Uterus (tissue), 4 donors: Measurements from ENCODE around the gene GALNT2. TPM values are rescaled to one million over a fixed set of nuclear protein-coding genes. Genes with fewer than 3 reads are reported as not detected.

Experiments
- DNase-seq, 2 donors: peaks; one replicate each; pipeline ENCODE4 v3.0.0-alpha.2; 2019 to 2020
- H3K27ac ChIP-seq, 2 donors: fragments of 200-600 bp; sonication (generic); 1 replicate in 1 of 2; 2 replicates in 1 of 2; pipeline ENCODE4 v1.5.1; 2016 to 2018
- H3K27me3 ChIP-seq, 2 donors: fragments of 200-600 bp; sonication (generic); one replicate each; pipeline ENCODE4 v1.5.1; 2018 to 2019; ENCODE audit warnings: control low read depth in 1 of 2
- H3K36me3 ChIP-seq, 2 donors: fragments of 200-600 bp; sonication (generic); one replicate each; pipeline ENCODE4 v1.5.1; 2019; ENCODE audit warnings: control low read depth in 1 of 2
- H3K4me1 ChIP-seq, 2 donors: fragments of 200-600 bp; sonication (generic); one replicate each; pipeline ENCODE4 v1.5.1; 2018 to 2019; ENCODE audit warnings: control low read depth in 1 of 2
- H3K4me3 ChIP-seq, 2 donors: fragments of 200-600 bp; sonication (generic); 1 replicate in 1 of 2; 2 replicates in 1 of 2; pipeline ENCODE4 v1.5.1; 2018 to 2019; ENCODE audit warnings: mild to moderate bottlenecking in 1 of 2
- H3K9me3 ChIP-seq, 2 donors: fragments of 200-600 bp; sonication (generic); one replicate each; pipeline ENCODE4 v1.5.1; 2019; ENCODE audit warnings: control low read depth in 1 of 2
- CTCF ChIP-seq, 4 experiments: fragments of 200-600 bp in 2 of 4; fragments of 450-650 bp in 2 of 4; sonication (generic) in 2 of 4; IDR thresholded peaks; one replicate each; pipeline ENCODE4 v1.5.1; 2016 to 2019; ENCODE audit warnings: antibody characterized with exemption in 4 of 4, mild to moderate bottlenecking in 2 of 4, moderate library complexity in 1 of 4
- POLR2A ChIP-seq, 2 donors: fragments of 450-650 bp; IDR thresholded peaks; one replicate each; pipeline ENCODE4 v1.6.1; 2016; ENCODE audit warnings: antibody characterized with exemption in 2 of 2, mild to moderate bottlenecking in 1 of 2, moderate library complexity in 1 of 2
- intact Hi-C: fragments of 100-400 bp; cut with DNase I; formaldehyde crosslinking; loops from one replicate; pipeline ENCODE4 v1.15.1; 2023; ENCODE audit warnings: low total_unique reads
- total RNA-seq, 4 donors: library from RNA; depleted of rRNA in 3 of 4; stranded (reverse); fragments of >200 nt in 3 of 4; gene quantifications; one replicate each; pipeline versions ENCODE4 v1.1.0 to v1.2.4, GENCODE V29; 2014 to 2023
- donor health status: DM: yes; HTN: yes; CAD: no.

The GALNT2 gene
- total RNA-seq, 4 donors from 2014 or later = 13.6 to 51.6 (median 39.6) TPM

- Histone ChIP-seq H3K36me3 (no peaks in the 10 kb centered on the region), H3K4me1 (no peaks in the 10 kb centered on the region), H3K27me3 (no peaks in the 10 kb centered on the region), H3K4me3 (no peak overlapping the region), H3K27ac (no peak overlapping the region), H3K9me3 (no peaks in the 10 kb centered on the region)
- DNase-seq = no peak
- intact Hi-C loops = no loop called here
- TF ChIP-seq CTCF (IDR thresholded peaks at IDR 0.05) (no peak), POLR2A (IDR thresholded peaks at IDR 0.05) (no peak)
Observed at GRCh38 chr1:230032516-230033281, 34.3 kb upstream of the GALNT2 start.

GRCh38 chr1:230037261-230037660, 29.8 kb upstream of the GALNT2 start:
- Histone ChIP-seq H3K27ac (no peak overlapping the region), H3K4me3 (no peak overlapping the region), H3K9me3 (no peaks in the 10 kb centered on the region), H3K36me3 (no peaks in the 10 kb centered on the region), H3K4me1 (no peaks in the 10 kb centered on the region), H3K27me3 (no peaks in the 10 kb centered on the region)
- TF ChIP-seq CTCF (IDR thresholded peaks at IDR 0.05) (no peak), POLR2A (IDR thresholded peaks at IDR 0.05) (no peak)
- no peak for DNase-seq
- intact Hi-C loops = no loop called here

- no peak overlapping the region for H3K4me3 ChIP-seq
- TF ChIP-seq CTCF (IDR thresholded peaks at IDR 0.05) (no peak), POLR2A (IDR thresholded peaks at IDR 0.05) (no peak)
- no peaks in the 10 kb centered on the region for H3K36me3 ChIP-seq
- no peaks in the 10 kb centered on the region for H3K27me3 ChIP-seq
- no peak overlapping the region for H3K27ac ChIP-seq
- intact Hi-C loops = no loop called here
- no peak for DNase-seq
- H3K4me1 ChIP-seq = no peaks in the 10 kb centered on the region
- no peaks in the 10 kb centered on the region for H3K9me3 ChIP-seq
Observed at GRCh38 chr1:230040440-230040839, 26.6 kb upstream of the GALNT2 start.

- DNase-seq = no peak
- no peak overlapping the region for H3K27ac ChIP-seq
- H3K27me3 ChIP-seq = no peaks in the 10 kb centered on the region
- no peaks in the 10 kb centered on the region for H3K4me1 ChIP-seq
- no peaks in the 10 kb centered on the region for H3K36me3 ChIP-seq
- intact Hi-C loops = no loop called here
- H3K9me3 ChIP-seq = no peaks in the 10 kb centered on the region
- no peak overlapping the region for H3K4me3 ChIP-seq
- TF ChIP-seq POLR2A (IDR thresholded peaks at IDR 0.05) (no peak), CTCF (IDR thresholded peaks at IDR 0.05) (no peak)
Observed at GRCh38 chr1:230043081-230043480, 24.0 kb upstream of the GALNT2 start.

- no peaks in the 10 kb centered on the region for H3K9me3 ChIP-seq
- no peaks in the 10 kb centered on the region for H3K36me3 ChIP-seq
- no peaks in the 10 kb centered on the region for H3K27me3 ChIP-seq
- DNase-seq = no peak
- intact Hi-C loops = no loop called here
- H3K27ac ChIP-seq = no peak overlapping the region
- H3K4me1 ChIP-seq = no peaks in the 10 kb centered on the region
- no peak overlapping the region for H3K4me3 ChIP-seq
- TF ChIP-seq POLR2A (IDR thresholded peaks at IDR 0.05) (no peak), CTCF (IDR thresholded peaks at IDR 0.05) (no peak)
Observed at GRCh38 chr1:230044729-230045128, 22.3 kb upstream of the GALNT2 start.
